GM12878 (cell line): ENCODE data around the gene SSBP3. TPM values are rescaled to one million over a fixed set of nuclear protein-coding genes. Genes with fewer than 3 reads are reported as not detected.

Experiments
- ATAC-seq: fragments of 200-7000 bp; cut with Tn5 transposase; 3 replicates; pipeline ENCODE4 v1.9.1; 2020; ENCODE audit warnings: mild to moderate bottlenecking, moderate library complexity
- BruUV-seq: library from RNA; stranded (reverse); fragments of 400-500 nt; replicated peaks from 2 replicates; lab custom pipeline; 2021; lab: Mats Ljungman, UMichigan
- CTCF ChIA-PET: fragments of 300-600 bp; sonication (Branson Sonifier 250); formaldehyde crosslinking; extraction: SDS; loops from one replicate; lab custom pipeline; 2021; ENCODE audit warnings: inconsistent platforms; lab: Yijun Ruan, JAX
- POLR2A ChIA-PET: fragments of 350-600 bp; formaldehyde crosslinking; extraction: SDS; loops from one replicate; lab custom pipeline; 2021; ENCODE audit warnings: inconsistent platforms; lab: Charles Lee
- RAD21 ChIA-PET: fragments of 300-600 bp; sonication (Branson Sonifier 250); formaldehyde crosslinking; loops from one replicate; lab custom pipeline; 2023; ENCODE audit warnings: antibody characterized with exemption; ENCODE audit not compliant: unreplicated experiment; lab: Charles Lee
- SMC1A ChIA-PET: fragments of 300-600 bp; sonication (Branson Sonifier 250); formaldehyde crosslinking; loops from one replicate; lab custom pipeline; 2023; ENCODE audit not compliant: unreplicated experiment, uncharacterized antibody; lab: Charles Lee
- DNase-seq: peaks from one replicate; pipeline ENCODE4 v3.0.0-alpha.2; 2011; ENCODE audit warnings: low read depth, low spot score
- FAIRE-seq: peaks from 3 replicates; lab custom pipeline; 2011; peaks lifted over from hg19 to GRCh38; lab: Jason Lieb, UNC
- H2AFZ ChIP-seq: 2 replicates; pipeline ENCODE4 v1.6.0; 2011; ENCODE audit warnings: low read depth, low read length, control low read depth; ENCODE audit not compliant: control insufficient read depth
- H3K27ac ChIP-seq: 2 replicates; pipeline ENCODE4 v1.5.1; 2011; ENCODE audit warnings: control low read depth; ENCODE audit not compliant: control insufficient read depth, insufficient read depth
- H3K27me3 ChIP-seq, 2 experiments: replicated peaks in 1 of 2; 2 replicates each; pipeline versions ENCODE4 v1.6.0 to v1.6.1; 2011; ENCODE audit warnings: low read length in 1 of 2; ENCODE audit not compliant: control insufficient read depth in 2 of 2, insufficient read depth in 2 of 2
- H3K36me3 ChIP-seq, 2 experiments: 2 replicates each; pipeline ENCODE4 v1.5.1; 2011; ENCODE audit warnings: low read length in 1 of 2; ENCODE audit not compliant: control insufficient read depth in 2 of 2, insufficient read depth in 2 of 2
- H3K4me1 ChIP-seq: 2 replicates; pipeline ENCODE4 v1.6.1; 2011; ENCODE audit warnings: mild to moderate bottlenecking, low read length, moderate library complexity, mixed read lengths; ENCODE audit not compliant: control insufficient read depth, insufficient read depth
- H3K4me2 ChIP-seq: 2 replicates; pipeline ENCODE4 v1.6.0; 2011; ENCODE audit warnings: control low read depth; ENCODE audit not compliant: control insufficient read depth, insufficient read depth
- H3K4me3 ChIP-seq: fragments of 200-600 bp; sonication (generic); 2 replicates; pipeline ENCODE4 v1.5.1; 2016
- H3K79me2 ChIP-seq: 2 replicates; pipeline ENCODE4 v1.6.0; 2011; ENCODE audit warnings: low read length; ENCODE audit not compliant: control insufficient read depth, insufficient read depth
- H3K9ac ChIP-seq: 2 replicates; pipeline ENCODE4 v1.8.0; 2011; ENCODE audit warnings: low read length, control low read depth, mixed read lengths; ENCODE audit not compliant: control insufficient read depth, insufficient read depth
- H3K9me3 ChIP-seq: replicated peaks from 3 replicates; pipeline ENCODE4 v1.5.1; 2011; ENCODE audit warnings: mild to moderate bottlenecking, low read length; ENCODE audit not compliant: control insufficient read depth, insufficient read depth
- H4K20me1 ChIP-seq: 2 replicates; pipeline ENCODE4 v1.6.0; 2011; ENCODE audit not compliant: control insufficient read depth, insufficient read depth
- CBX5 ChIP-seq: sonication (generic); IDR thresholded peaks from 2 replicates; pipeline ENCODE4 v1.6.1; 2016; ENCODE audit warnings: low read depth, moderate library complexity, mild to moderate bottlenecking, inconsistent platforms
- MAX ChIP-seq: IDR thresholded peaks from 2 replicates; pipeline ENCODE4 v1.6.1; 2012; ENCODE audit warnings: low read depth, low read length, improper control_type of control experiment
- MEF2B ChIP-seq: fragments of 450-650 bp; IDR thresholded peaks from 2 replicates; pipeline ENCODE4 v1.6.1; 2018; ENCODE audit warnings: mild to moderate bottlenecking, moderate library complexity; ENCODE audit not compliant: partially characterized antibody, poor library complexity, severe bottlenecking
- MXI1 ChIP-seq: fragments of 150-350 bp; IDR thresholded peaks from 2 replicates; pipeline ENCODE4 v1.6.1; 2011; ENCODE audit warnings: low read depth, mild to moderate bottlenecking, inconsistent platforms, low read length, improper control_type of control experiment
- MYB ChIP-seq: fragments of 150-350 bp; IDR thresholded peaks from 2 replicates; pipeline ENCODE4 v1.6.1; 2014; ENCODE audit warnings: mild to moderate bottlenecking, low read depth, low read length, borderline replicate concordance
- NKRF ChIP-seq: fragments of 450-650 bp; conservative IDR thresholded peaks from 2 replicates; pipeline ENCODE4 v1.6.1; 2017; ENCODE audit warnings: mild to moderate bottlenecking, moderate library complexity
- PKNOX1 ChIP-seq: fragments of 450-650 bp; IDR thresholded peaks from 2 replicates; pipeline ENCODE4 v1.6.1; 2016; ENCODE audit warnings: mild to moderate bottlenecking
- PML ChIP-seq: IDR thresholded peaks from 2 replicates; pipeline ENCODE4 v1.6.1; 2012; ENCODE audit warnings: low read length, inconsistent platforms
- RUNX3 ChIP-seq: IDR thresholded peaks from 2 replicates; pipeline ENCODE4 v1.6.1; 2012; ENCODE audit warnings: low read length, inconsistent platforms
- SPI1 ChIP-seq: IDR thresholded peaks from 2 replicates; pipeline ENCODE4 v1.6.1; 2011; ENCODE audit warnings: low read depth, mild to moderate bottlenecking, low read length, moderate library complexity, borderline replicate concordance; ENCODE audit not compliant: insufficient read depth
- STAT1 ChIP-seq: fragments of 450-650 bp; conservative IDR thresholded peaks from 2 replicates; pipeline ENCODE4 v1.6.1; 2014; ENCODE audit warnings: antibody characterized with exemption, mild to moderate bottlenecking
- USF1 ChIP-seq: IDR thresholded peaks from 2 replicates; pipeline ENCODE4 v1.6.1; 2011; ENCODE audit warnings: borderline replicate concordance, low read depth, mild to moderate bottlenecking, moderate library complexity, mixed read lengths, low read length; ENCODE audit not compliant: insufficient read depth; ENCODE audit errors: extremely low read length
- ZSCAN29 ChIP-seq: fragments of 450-650 bp; IDR thresholded peaks from 2 replicates; pipeline ENCODE4 v1.6.1; 2017; ENCODE audit warnings: mild to moderate bottlenecking, moderate library complexity
- WGBS: methylation state at CpG from one replicate; pipeline ENCODE4 v1.1.6; 2016; ENCODE audit warnings: low lambda C conversion rate; ENCODE audit not compliant: insufficient replicate concordance, insufficient coverage; ENCODE audit errors: missing lambda C conversion rate; 5-methylcytosine and 5-hydroxymethylcytosine counted together
- in situ Hi-C: fragments of 300-500 bp; cut with MboI; formaldehyde crosslinking; loops from 9 replicates; pipeline ENCODE4 v1.14.3; 2018; ENCODE audit warnings: mixed read lengths
- intact Hi-C: fragments of 100-400 bp; cut with micrococcal nuclease; formaldehyde crosslinking; loops from one replicate; pipeline ENCODE4 v1.14.2; 2022; ENCODE audit not compliant: unreplicated experiment
- polyA plus RNA-seq, 11 experiments: library from polyadenylated mRNA; depleted of rRNA in 4 of 11; unstranded in 6 of 11; stranded (reverse) in 5 of 11; fragments of >200 nt; fragmentation: Nextera tagmentation in 4 of 11; fragmentation: Illumina TruSeq in 1 of 11; extraction: Ambion mirVana in 4 of 11; extraction: Trizol in 1 of 11; gene quantifications; 1 replicate in 1 of 11; 2 replicates in 10 of 11; pipeline versions ENCODE4 v1.2.1 to v1.2.3, GENCODE V29; 2011 to 2016; ENCODE audit warnings: inconsistent platforms in 2 of 11, missing spikeins in 2 of 11, low read depth in 1 of 11
- total RNA-seq, 4 experiments: library from RNA; depleted of rRNA in 3 of 4; stranded (reverse); fragments of >200 nt in 3 of 4; fragmentation: Illumina TruSeq in 1 of 4; extraction: Trizol in 1 of 4; gene quantifications; 2 replicates each; pipeline versions ENCODE4 v1.2.1 to v1.2.3, GENCODE V29; 2013 to 2021

Gene SSBP3
- total and polyA plus RNA-seq, 10 of the 15 experiments (the other 5 are each of a cell fraction or from before 2014, with no cell fraction given) = 4.1 to 51.7 (median 17.1) TPM

- no peak for TF ChIP-seq CBX5
Observed at GRCh38 chr1:54253480-54253879, 152.7 kb downstream of the SSBP3 start (continued).

GRCh38 chr1:54252371-54252936 is 153.7 kb downstream of the SSBP3 start:
- in situ Hi-C loops (no loop called here), intact Hi-C loops (no loop called here)
- Histone ChIP-seq H3K4me3 (no peak overlapping the region), H3K4me1 (no peaks in the 10 kb centered on the region), H3K79me2 (no peaks in the 10 kb centered on the region), H4K20me1 (no peaks in the 10 kb centered on the region), H3K9ac (no peak overlapping the region), H3K27ac (no peak overlapping the region), H2AFZ (no peak overlapping the region)
- BruUV-seq = no TSS peak
- no peak for ATAC-seq
- 98% methylated on average over 11 of the region's 11 CpGs for WGBS
- TF ChIP-seq STAT1 (no peak), RUNX3 (no peak), MAX (no peak), MYB (no peak), ZSCAN29 (no peak), NKRF (no peak), PML (no peak), MEF2B (no peak), PKNOX1 (no peak), MXI1 (no peak), USF1 (no peak), SPI1 (no peak)
- TF ChIP-seq, all 136 proteins: peak for 0
- Histone ChIP-seq H3K27me3 (no peaks in the 10 kb centered on the region), H3K36me3 (peaks cover 0 to 12% of the 10 kb centered on the region in 2 experiments; a peak in 3 of 4 replicates), H3K9me3 (no peaks in the 10 kb centered on the region), H3K4me2 (no peak overlapping the region)
- RAD21 ChIA-PET = no interaction called here
- SMC1A ChIA-PET = no interaction called here
- no peak for FAIRE-seq
- DNase-seq = no peak
- CTCF ChIA-PET = no interaction called here
- POLR2A ChIA-PET = no interaction called here
